Lower leg skin (tissue), 3 donors: Measurements from ENCODE around the gene CDKN2C.

Experiments
- CTCF ChIP-seq, 3 donors: fragments of 450-650 bp; IDR thresholded peaks; one replicate each; pipeline ENCODE4 v1.5.1; 2016; ENCODE audit warnings: antibody characterized with exemption in 3 of 3, mild to moderate bottlenecking in 3 of 3, moderate library complexity in 2 of 3
- POLR2A ChIP-seq, 2 donors: fragments of 450-650 bp; IDR thresholded peaks; one replicate each; pipeline ENCODE4 v1.6.1; 2016 to 2017; ENCODE audit warnings: antibody characterized with exemption in 2 of 2, mild to moderate bottlenecking in 1 of 2, moderate library complexity in 1 of 2

DNA sequence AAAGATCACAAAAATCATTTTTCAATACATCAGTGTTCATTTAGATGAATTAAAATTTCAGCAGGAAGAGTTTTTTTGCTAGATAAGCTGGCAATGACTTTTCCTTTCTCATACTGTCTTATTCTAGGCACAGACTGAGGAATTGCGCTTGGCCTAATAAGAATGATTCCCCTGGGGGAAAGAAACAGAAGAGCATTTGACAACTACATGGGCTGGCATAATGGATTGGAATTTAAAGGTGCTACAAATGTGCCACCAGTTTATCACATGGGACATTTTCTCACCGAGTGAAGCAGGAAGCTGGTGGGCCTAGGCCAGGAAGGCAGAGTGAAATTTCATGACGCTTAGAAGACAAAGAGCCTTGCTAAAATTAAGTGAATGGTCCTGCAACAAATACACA is 39.3 kb downstream of the CDKN2C start:
- TF ChIP-seq POLR2A (IDR thresholded peaks at IDR 0.05) = no peak
- no peak for TF ChIP-seq CTCF (IDR thresholded peaks at IDR 0.05)
